Activated CD8-positive, alpha-beta T cell treated with anti-CD3 and anti-CD28 coated beads for 36 hours (primary cell): ENCODE data around the gene HEATR3. TPM values are rescaled to one million over a fixed set of nuclear protein-coding genes. Genes with fewer than 3 reads are reported as not detected.

Experiments
- ATAC-seq: fragments of 200-7000 bp; cut with Tn5 transposase; one replicate; pipeline ENCODE4 v1.10.0; 2021; ENCODE audit warnings: mild to moderate bottlenecking, moderate library complexity
- CTCF ChIA-PET: fragments of 350-600 bp; sonication (Branson Sonifier 250); formaldehyde crosslinking; loops from one replicate; lab custom pipeline; 2021; ENCODE audit warnings: antibody characterized with exemption; lab: Charles Lee
- POLR2A ChIA-PET: fragments of 350-600 bp; sonication (Branson Sonifier 250); formaldehyde crosslinking; loops from one replicate; lab custom pipeline; 2021; ENCODE audit warnings: antibody characterized with exemption; lab: Charles Lee
- DNase-seq: peaks from one replicate; pipeline ENCODE4 v3.0.0-alpha.2; 2020
- H3K27ac Mint-ChIP-seq: one replicate; pipeline ENCODE4 v1.8.0; 2021; ENCODE audit warnings: mild to moderate bottlenecking, mixed read lengths
- H3K27me3 Mint-ChIP-seq: one replicate; pipeline ENCODE4 v1.8.0; 2021; ENCODE audit warnings: mixed read lengths
- H3K36me3 Mint-ChIP-seq: one replicate; pipeline ENCODE4 v1.8.0; 2021; ENCODE audit warnings: low read depth, mixed read lengths
- H3K4me1 Mint-ChIP-seq: one replicate; pipeline ENCODE4 v1.8.0; 2021; ENCODE audit warnings: low read depth, mixed read lengths
- H3K4me3 Mint-ChIP-seq: one replicate; pipeline ENCODE4 v1.8.0; 2021; ENCODE audit warnings: mild to moderate bottlenecking, moderate library complexity, mixed read lengths
- H3K9me3 Mint-ChIP-seq: one replicate; pipeline ENCODE4 v1.8.0; 2021; ENCODE audit warnings: mixed read lengths
- CTCF ChIP-seq: fragments of 200-600 bp; IDR thresholded peaks from one replicate; pipeline ENCODE4 v1.8.0; 2022; ENCODE audit warnings: antibody characterized with exemption, mild to moderate bottlenecking
- intact Hi-C: fragments of 100-400 bp; cut with micrococcal nuclease; formaldehyde crosslinking; loops from one replicate; pipeline ENCODE4 v1.10.0; 2022
- total RNA-seq, 2 experiments: library from RNA; stranded (reverse); gene quantifications; one replicate each; pipeline ENCODE4 v1.2.3, GENCODE V29; 2021

The HEATR3 gene
- total RNA-seq, 2 experiments from 2014 or later = 23.6 to 29.6 TPM

- POLR2A ChIA-PET = no interaction called here
- intact Hi-C loops = loop anchor here (10.0 kb wide), 1 partner anchor 95 kb away; the partner anchor contains the start of gene TENT4B
Measured at GRCh38 chr16:50059669-50060068, 6.1 kb upstream of the HEATR3 start.

DNA sequence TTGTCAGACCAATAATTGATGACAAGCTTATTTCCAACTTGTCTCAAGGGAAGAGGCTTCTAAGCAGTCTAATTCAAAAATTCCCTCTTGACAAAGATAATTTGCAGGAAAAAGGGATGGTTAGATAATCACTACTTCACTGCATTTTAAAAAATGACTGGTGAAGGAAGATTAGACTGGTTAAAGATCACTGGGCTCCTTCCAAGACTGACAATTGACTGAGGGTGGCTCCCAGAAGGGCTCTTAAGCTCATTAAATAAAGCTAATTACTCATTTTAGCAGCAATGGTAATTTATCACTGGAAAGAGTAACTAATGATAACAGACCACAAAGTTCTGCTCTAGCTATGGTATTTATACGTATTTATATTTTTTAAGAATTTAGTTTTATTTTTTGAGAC lies 4.4 kb upstream of the HEATR3 start:
- TF ChIP-seq CTCF = no peak
- H3K36me3 Mint-ChIP-seq = no peaks in the 10 kb centered on the region
- DNase-seq (no peak), ATAC-seq (no peak)
- H3K4me1 Mint-ChIP-seq = peaks cover 3% of the 10 kb centered on the region
- H3K9me3 Mint-ChIP-seq = peaks cover 2% of the 10 kb centered on the region
- ChIA-PET CTCF (interaction anchor here (1.1 kb wide), 1 partner anchor 36 kb away, joined by 7 read pairs; the partner anchor contains the start of gene CNEP1R1), POLR2A (no interaction called here)
- H3K27ac Mint-ChIP-seq = no peak overlapping the region
- H3K4me3 Mint-ChIP-seq = no peak overlapping the region
- H3K27me3 Mint-ChIP-seq = no peaks in the 10 kb centered on the region
- intact Hi-C loops = loop anchor here (10.0 kb wide), 1 partner anchor 93 kb away; the partner anchor contains the start of gene TENT4B

More at GRCh38 chr16:50059669-50060068, 6.1 kb upstream of the HEATR3 start:
- no peak overlapping the region for H3K27ac Mint-ChIP-seq
- ATAC-seq (no peak), DNase-seq (no peak)
- peaks cover 4% of the 10 kb centered on the region for H3K9me3 Mint-ChIP-seq
- no peaks in the 10 kb centered on the region for H3K4me1 Mint-ChIP-seq
- no peaks in the 10 kb centered on the region for H3K27me3 Mint-ChIP-seq
- TF ChIP-seq CTCF = no peak
- CTCF ChIA-PET = interaction anchor here (1.7 kb wide), 1 partner anchor 34 kb away, joined by 11 read pairs; the partner anchor contains the start of gene CNEP1R1
- H3K36me3 Mint-ChIP-seq = no peaks in the 10 kb centered on the region
- H3K4me3 Mint-ChIP-seq = no peak overlapping the region

GRCh38 chr16:50065241-50065623 lies 538 bp upstream of the HEATR3 start:
- Mint-ChIP-seq H3K4me1 (peaks cover 29% of the 10 kb centered on the region), H3K27ac (peak overlapping the region; percentile 91), H3K4me3 (peak overlapping the region; percentile 84), H3K27me3 (no peaks in the 10 kb centered on the region), H3K9me3 (no peaks in the 10 kb centered on the region), H3K36me3 (peaks cover 18% of the 10 kb centered on the region)
- TF ChIP-seq CTCF = no peak
- ATAC-seq (no peak), DNase-seq (no peak)
- POLR2A ChIA-PET = no interaction called here
- CTCF ChIA-PET = interaction anchor here (0.7 to 7.5 kb wide), 5 partner anchors 21 to 262 kb away, joined by 3 to 74 read pairs (median 11); partner anchors contain the start of gene CNEP1R1
- intact Hi-C loops = loop anchor here (10.0 kb wide), 1 partner anchor 90 kb away; the partner anchor contains the start of gene TENT4B

DNA sequence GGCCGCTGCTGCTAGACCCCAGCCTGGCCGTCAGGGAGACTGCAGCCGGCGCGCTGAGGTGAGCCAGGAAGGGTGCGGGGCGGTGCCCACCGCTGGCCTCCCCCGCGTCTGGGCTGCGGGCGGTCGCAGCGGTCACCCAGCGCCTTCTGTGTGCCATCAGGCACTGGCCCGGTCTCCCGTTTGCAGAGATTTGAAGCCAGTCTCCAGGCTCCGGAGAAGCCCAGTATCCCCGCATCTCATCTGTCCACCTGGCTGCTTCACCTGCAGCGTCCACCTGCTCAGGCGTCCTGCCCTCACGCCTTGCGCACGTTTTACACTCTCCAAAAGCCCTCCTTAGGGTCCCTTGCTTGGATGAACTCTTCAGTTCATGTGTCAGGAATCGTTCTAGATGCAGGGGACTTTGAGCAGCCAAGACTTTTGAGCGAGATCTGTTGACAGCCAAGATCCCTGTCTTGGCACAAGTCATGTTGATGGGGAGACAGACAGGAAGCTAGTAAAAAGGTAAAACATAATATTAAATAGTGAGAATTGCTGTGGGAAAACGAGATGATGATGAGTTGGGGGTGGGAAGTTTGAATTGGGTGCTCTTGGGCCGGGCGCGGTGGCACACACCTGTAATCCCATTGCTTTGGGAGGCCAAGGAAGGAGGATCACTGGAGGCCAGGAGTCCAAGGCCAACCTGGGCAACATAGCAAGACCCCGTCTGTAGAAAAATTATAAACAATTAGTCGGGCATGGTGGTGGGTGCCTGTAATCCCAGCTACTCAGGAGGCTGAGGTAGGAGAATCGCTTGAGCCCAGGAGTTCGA lies 916 bp downstream of the HEATR3 start:
- no peak for DNase-seq
- no peak for ATAC-seq
- no peaks in the 10 kb centered on the region for H3K27me3 Mint-ChIP-seq

More for the DNA sequence above, 916 bp downstream of the HEATR3 start:
- Mint-ChIP-seq H3K9me3 (no peaks in the 10 kb centered on the region), H3K4me1 (peaks cover 36% of the 10 kb centered on the region), H3K4me3 (peak overlapping the region; percentile 84), H3K36me3 (peaks cover 23% of the 10 kb centered on the region), H3K27ac (peak overlapping the region; percentile 39)
- POLR2A ChIA-PET = interaction anchor here (0.7 to 2.4 kb wide), 6 partner anchors 12 to 144 kb away, joined by 3 to 6 read pairs (median 4); no protein-coding TSS in a partner anchor
- no peak for TF ChIP-seq CTCF
- intact Hi-C loops = loop anchor here (10.0 kb wide), 1 partner anchor 88 kb away; the partner anchor contains the start of gene TENT4B
- CTCF ChIA-PET = interaction anchor here (0.6 to 7.5 kb wide), 19 partner anchors 14 to 474 kb away, joined by 3 to 74 read pairs (median 5); partner anchors contain the start of gene CNEP1R1
